ENCODE results near the gene TXNDC8. TPM values are rescaled to one million over a fixed set of nuclear protein-coding genes. Genes with fewer than 3 reads are reported as not detected.

The TXNDC8 gene
- total RNA-seq, 2 experiments from 2014 or later = not detected

DNA sequence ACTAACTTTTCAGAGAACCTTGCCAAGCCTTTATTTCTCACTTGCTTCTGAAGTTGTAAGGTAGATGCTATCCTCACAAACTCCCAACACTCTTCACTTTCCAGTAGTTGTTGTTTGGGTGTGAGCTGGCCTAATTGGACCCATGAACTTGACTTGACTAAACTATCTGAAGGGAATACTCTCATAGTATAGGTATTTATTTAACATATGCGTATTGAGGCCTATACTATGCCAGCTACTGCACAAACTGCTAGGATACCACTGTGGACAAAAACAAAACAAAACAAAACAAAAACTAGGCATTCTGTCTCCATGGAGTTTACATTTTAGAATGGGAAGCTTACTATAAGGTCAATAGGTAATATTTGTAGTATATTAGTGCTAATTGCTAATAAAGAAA is 1.3 kb downstream of the TXNDC8 start:
- POLR2A ChIA-PET = no interaction called here
- Mint-ChIP-seq H3K9me3 (no peaks in the 10 kb centered on the region), H3K27ac (no peak overlapping the region), H3K27me3 (peaks cover 10% of the 10 kb centered on the region), H3K4me3 (no peak overlapping the region), H3K36me3 (ENCODE audit: low read depth) (no peaks in the 10 kb centered on the region), H3K4me1 (ENCODE audit: low read depth) (no peaks in the 10 kb centered on the region)
- H3K27ac ChIP-seq (ENCODE audit: low read depth in 1 of 2, low read length in 2 of 2) = no peak overlapping the region
- H3K9me3 ChIP-seq (ENCODE audit: control insufficient read depth in 1 of 2, insufficient read depth in 1 of 2, low read length in 2 of 2) = peaks cover 0 to 3% of the 10 kb centered on the region in 2 experiments
- TF ChIP-seq, protein P1, sequence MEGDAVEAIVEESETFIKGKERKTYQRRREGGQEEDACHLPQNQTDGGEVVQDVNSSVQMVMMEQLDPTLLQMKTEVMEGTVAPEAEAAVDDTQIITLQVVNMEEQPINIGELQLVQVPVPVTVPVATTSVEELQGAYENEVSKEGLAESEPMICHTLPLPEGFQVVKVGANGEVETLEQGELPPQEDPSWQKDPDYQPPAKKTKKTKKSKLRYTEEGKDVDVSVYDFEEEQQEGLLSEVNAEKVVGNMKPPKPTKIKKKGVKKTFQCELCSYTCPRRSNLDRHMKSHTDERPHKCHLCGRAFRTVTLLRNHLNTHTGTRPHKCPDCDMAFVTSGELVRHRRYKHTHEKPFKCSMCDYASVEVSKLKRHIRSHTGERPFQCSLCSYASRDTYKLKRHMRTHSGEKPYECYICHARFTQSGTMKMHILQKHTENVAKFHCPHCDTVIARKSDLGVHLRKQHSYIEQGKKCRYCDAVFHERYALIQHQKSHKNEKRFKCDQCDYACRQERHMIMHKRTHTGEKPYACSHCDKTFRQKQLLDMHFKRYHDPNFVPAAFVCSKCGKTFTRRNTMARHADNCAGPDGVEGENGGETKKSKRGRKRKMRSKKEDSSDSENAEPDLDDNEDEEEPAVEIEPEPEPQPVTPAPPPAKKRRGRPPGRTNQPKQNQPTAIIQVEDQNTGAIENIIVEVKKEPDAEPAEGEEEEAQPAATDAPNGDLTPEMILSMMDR (IDR thresholded peaks at IDR 0.05) = no peak
- no peaks in the 10 kb centered on the region for H3K27me3 ChIP-seq (ENCODE audit: control insufficient read depth in 1 of 2, insufficient read depth in 2 of 2, low read length in 2 of 2)
- no peaks in the 10 kb centered on the region for H3K36me3 ChIP-seq (ENCODE audit: insufficient read depth, low read length)
- DNase-seq (no peak), ATAC-seq (ENCODE audit: poor library complexity) (no peak)
- H3K4me3 ChIP-seq (ENCODE audit: low read length) = no peak overlapping the region
- CTCF ChIA-PET = no interaction called here
- intact Hi-C loops (cut with DNase I, micrococcal nuclease) = no loop called here
- H3K4me1 ChIP-seq (ENCODE audit: insufficient read depth, low read length) = no peaks in the 10 kb centered on the region

DNA sequence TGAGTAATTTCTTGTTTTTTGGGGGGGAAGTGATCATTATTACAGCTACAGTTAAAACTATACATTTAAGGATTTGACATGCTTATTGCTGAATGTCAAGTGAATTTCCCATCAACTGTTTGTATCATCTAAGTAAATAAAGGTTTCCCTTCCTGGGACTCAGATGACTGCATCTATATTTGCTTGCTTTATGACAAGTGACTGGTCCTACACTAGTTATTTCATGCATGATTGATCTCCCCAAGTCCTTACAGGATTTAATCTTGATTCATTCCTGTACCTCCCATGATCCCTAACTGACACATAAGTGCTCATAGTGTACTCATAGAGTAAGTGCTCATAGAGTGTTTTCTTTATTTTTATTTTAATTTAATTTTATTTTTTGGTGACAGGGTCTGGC is 2.8 kb downstream of the TXNDC8 start:
- Histone ChIP-seq H3K9me3 (ENCODE audit: control insufficient read depth in 1 of 2, insufficient read depth in 1 of 2, low read length in 2 of 2) (peaks cover 0 to 3% of the 10 kb centered on the region in 2 experiments), H3K4me1 (ENCODE audit: insufficient read depth, low read length) (no peaks in the 10 kb centered on the region), H3K4me3 (ENCODE audit: low read length) (no peak overlapping the region), H3K27ac (ENCODE audit: low read depth in 1 of 2, low read length in 2 of 2) (no peak overlapping the region), H3K27me3 (ENCODE audit: control insufficient read depth in 1 of 2, insufficient read depth in 2 of 2, low read length in 2 of 2) (no peaks in the 10 kb centered on the region), H3K36me3 (ENCODE audit: insufficient read depth, low read length) (no peaks in the 10 kb centered on the region)
- Mint-ChIP-seq H3K36me3 (ENCODE audit: low read depth) (no peaks in the 10 kb centered on the region), H3K27me3 (peaks cover 10% of the 10 kb centered on the region), H3K9me3 (no peaks in the 10 kb centered on the region), H3K4me1 (ENCODE audit: low read depth) (no peaks in the 10 kb centered on the region), H3K27ac (no peak overlapping the region), H3K4me3 (no peak overlapping the region)
- intact Hi-C loops (cut with DNase I, micrococcal nuclease) = no loop called here
- TF ChIP-seq, protein P1 (IDR thresholded peaks at IDR 0.05) = no peak
- ChIA-PET POLR2A (no interaction called here), CTCF (no interaction called here)
- DNase-seq = no peak
- ATAC-seq (ENCODE audit: poor library complexity) = no peak

DNA sequence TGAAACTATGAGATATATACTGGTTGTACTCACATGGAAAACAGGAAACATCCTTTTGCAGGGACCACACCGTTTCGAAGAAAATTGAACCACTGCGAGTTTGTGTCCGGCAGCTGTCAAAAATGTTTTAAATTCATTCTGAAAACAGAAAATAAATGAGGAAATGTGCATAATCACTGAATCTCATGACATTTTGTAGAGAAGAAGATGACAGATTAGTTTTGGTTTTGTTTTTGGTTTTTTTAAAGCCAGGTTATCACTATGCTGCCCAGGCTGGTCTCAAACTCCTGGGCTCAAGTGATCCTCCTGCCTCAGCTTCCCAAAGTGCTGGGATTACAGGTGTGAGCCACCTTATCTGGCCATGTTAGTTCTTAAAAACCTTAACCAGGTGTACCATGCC is 3.5 kb downstream of the TXNDC8 start:
- Mint-ChIP-seq H3K9me3 (no peaks in the 10 kb centered on the region), H3K4me3 (no peak overlapping the region), H3K27me3 (peaks cover 10% of the 10 kb centered on the region), H3K27ac (no peak overlapping the region), H3K36me3 (ENCODE audit: low read depth) (no peaks in the 10 kb centered on the region), H3K4me1 (ENCODE audit: low read depth) (no peaks in the 10 kb centered on the region)
- Histone ChIP-seq H3K27me3 (ENCODE audit: control insufficient read depth in 1 of 2, insufficient read depth in 2 of 2, low read length in 2 of 2) (no peaks in the 10 kb centered on the region), H3K4me1 (ENCODE audit: insufficient read depth, low read length) (no peaks in the 10 kb centered on the region), H3K4me3 (ENCODE audit: low read length) (no peak overlapping the region), H3K27ac (ENCODE audit: low read depth in 1 of 2, low read length in 2 of 2) (no peak overlapping the region), H3K9me3 (ENCODE audit: control insufficient read depth in 1 of 2, insufficient read depth in 1 of 2, low read length in 2 of 2) (peaks cover 0 to 3% of the 10 kb centered on the region in 2 experiments), H3K36me3 (ENCODE audit: insufficient read depth, low read length) (no peaks in the 10 kb centered on the region)
- DNase-seq = no peak
- CTCF ChIA-PET = no interaction called here
- intact Hi-C loops (cut with DNase I, micrococcal nuclease) = no loop called here
- POLR2A ChIA-PET = no interaction called here
- TF ChIP-seq, protein P1 (IDR thresholded peaks at IDR 0.05) = no peak
- ATAC-seq (ENCODE audit: poor library complexity) = no peak
